Choroid plexus epithelial cell (primary cell): ENCODE results near the gene STAB2.

Source experiments
- DNase-seq: peaks from one replicate; pipeline ENCODE4 v3.0.0-alpha.2; 2010; ENCODE audit warnings: low read depth
- H3K4me3 ChIP-seq: 2 replicates; pipeline ENCODE4 v1.5.1; 2011; ENCODE audit warnings: low read depth, mild to moderate bottlenecking, control low read depth, low read length, moderate library complexity
- TF ChIP-seq, protein P1 (sequence below): conservative IDR thresholded peaks from 2 replicates; pipeline ENCODE4 v1.5.1; 2011; ENCODE audit warnings: low read depth, mild to moderate bottlenecking, control low read depth, inconsistent platforms, low read length, moderate library complexity

STAB2 gene

GRCh38 chr12:103757248-103757647 lies 170.2 kb downstream of the STAB2 start:
- no peak for DNase-seq
- H3K4me3 ChIP-seq = no peak overlapping the region
- TF ChIP-seq, protein P1, sequence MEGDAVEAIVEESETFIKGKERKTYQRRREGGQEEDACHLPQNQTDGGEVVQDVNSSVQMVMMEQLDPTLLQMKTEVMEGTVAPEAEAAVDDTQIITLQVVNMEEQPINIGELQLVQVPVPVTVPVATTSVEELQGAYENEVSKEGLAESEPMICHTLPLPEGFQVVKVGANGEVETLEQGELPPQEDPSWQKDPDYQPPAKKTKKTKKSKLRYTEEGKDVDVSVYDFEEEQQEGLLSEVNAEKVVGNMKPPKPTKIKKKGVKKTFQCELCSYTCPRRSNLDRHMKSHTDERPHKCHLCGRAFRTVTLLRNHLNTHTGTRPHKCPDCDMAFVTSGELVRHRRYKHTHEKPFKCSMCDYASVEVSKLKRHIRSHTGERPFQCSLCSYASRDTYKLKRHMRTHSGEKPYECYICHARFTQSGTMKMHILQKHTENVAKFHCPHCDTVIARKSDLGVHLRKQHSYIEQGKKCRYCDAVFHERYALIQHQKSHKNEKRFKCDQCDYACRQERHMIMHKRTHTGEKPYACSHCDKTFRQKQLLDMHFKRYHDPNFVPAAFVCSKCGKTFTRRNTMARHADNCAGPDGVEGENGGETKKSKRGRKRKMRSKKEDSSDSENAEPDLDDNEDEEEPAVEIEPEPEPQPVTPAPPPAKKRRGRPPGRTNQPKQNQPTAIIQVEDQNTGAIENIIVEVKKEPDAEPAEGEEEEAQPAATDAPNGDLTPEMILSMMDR = no peak

DNA sequence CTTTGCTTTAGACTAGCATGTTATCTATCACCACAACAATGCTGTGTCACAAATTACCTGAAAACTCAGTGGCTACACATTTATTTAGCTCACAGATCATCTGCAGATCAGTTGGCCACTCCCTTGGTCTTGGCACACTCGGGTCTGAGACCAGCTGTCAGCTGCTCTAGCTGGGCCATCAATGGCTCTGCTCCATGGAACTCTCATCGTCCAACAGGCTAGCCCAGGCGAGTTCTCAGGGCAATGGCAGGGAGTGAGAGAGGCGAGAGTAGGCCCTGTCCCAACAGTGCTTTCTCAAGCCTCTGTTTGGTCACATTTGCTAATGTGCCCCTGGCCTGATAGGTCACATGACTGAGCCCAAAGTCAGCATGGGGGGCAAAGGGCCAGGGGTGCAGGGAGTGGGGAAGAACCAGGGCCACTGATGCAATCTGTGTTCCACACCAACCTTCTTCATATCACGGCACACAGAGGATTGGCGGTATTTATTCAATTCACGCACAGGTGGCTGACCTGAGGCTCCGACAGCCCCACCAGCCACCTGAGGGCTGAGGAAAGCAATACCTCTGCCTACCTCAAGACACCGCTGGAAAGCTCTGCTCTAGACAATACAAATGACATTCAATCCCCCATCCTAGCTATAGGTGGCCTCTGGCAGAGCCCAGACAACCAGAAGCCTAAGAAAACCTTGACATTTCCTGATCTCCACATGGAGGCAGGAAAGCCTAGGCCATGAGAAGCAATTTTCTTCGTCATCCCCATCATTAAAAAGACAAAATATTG lies 171.4 kb downstream of the STAB2 start:
- DNase-seq = no peak
- TF ChIP-seq, protein P1 = no peak
- H3K4me3 ChIP-seq = no peak overlapping the region

DNA sequence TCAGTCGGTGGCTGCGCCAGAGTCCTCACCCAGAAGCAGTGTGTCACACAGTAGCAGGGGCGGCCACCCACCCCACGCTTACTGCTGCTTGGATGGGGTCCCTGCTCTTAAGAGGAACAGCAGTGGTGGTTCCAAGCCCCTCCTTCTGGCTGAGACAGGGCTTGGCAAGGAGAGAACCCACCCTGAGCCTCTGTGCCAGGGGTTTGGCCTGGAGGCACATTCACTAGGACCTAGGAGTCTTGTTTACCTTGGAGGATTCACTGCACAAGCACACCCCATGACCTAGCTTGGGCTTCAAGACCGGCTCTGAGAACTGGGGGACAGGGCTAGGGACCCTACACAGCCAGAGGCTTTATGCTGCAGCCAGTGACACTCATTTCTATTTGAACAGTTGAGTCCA lies 175.4 kb downstream of the STAB2 start:
- TF ChIP-seq, protein P1 = no peak
- no peak for DNase-seq
- no peak overlapping the region for H3K4me3 ChIP-seq

- no peak for DNase-seq
- TF ChIP-seq, protein P1 = no peak
- no peak overlapping the region for H3K4me3 ChIP-seq
Observed at GRCh38 chr12:103765322-103765721, 178.2 kb downstream of the STAB2 start.

GRCh38 chr12:103766028-103766427 lies 179.0 kb downstream of the STAB2 start:
- no peak overlapping the region for H3K4me3 ChIP-seq
- no peak for DNase-seq
- TF ChIP-seq, protein P1 = no peak

DNA sequence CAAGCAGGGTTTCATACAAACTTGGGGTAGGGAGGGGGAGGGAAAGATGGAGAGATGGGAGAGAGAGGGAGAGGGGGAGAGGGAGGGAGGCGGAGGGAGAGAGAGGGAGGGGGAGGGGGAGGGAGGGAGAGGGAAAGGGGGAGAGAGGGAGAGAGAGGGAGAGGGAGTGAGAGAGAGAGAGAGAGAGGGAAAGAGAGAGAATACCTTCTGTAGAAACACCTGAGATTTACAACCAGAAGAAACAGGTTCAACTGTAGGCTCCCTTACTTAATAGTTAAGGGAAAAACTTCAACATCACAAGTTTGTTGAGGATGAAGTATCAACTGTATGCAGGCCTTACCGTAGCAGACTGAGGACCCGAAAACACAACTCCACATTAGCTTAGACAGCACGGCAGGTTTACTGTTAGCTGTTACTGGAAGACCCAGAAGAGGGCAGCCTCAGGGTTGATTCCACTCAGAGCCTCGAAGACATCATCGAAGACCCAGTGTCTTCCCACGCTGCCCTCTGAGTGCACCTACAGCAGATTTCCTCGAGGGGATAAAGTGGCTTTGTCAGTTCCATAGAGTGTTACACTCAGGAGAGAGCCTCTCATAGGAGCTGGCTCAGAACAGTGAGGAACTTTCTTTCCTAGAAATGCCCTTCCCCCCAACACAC lies 181.5 kb downstream of the STAB2 start:
- H3K4me3 ChIP-seq = no peak overlapping the region
- TF ChIP-seq, protein P1 = peak; percentile 33
- peak; percentile 27 for DNase-seq
